HEK293 (cell line): ENCODE measurements around the gene MRTFA.
A peak's percentile ranks its signal among the peaks of the same experiment; 100 is the strongest.

Source experiments
- ZBTB17 ChIP-seq: fragments of 450-650 bp; formaldehyde crosslinking; IDR thresholded peaks from 2 replicates; pipeline ENCODE4 v1.5.1; 2016; ENCODE audit warnings: missing biosample characterization, missing genetic modification characterization
- ZNF514 ChIP-seq: fragments of 450-650 bp; formaldehyde crosslinking; IDR thresholded peaks from 2 replicates; pipeline ENCODE4 v1.5.1; 2016; ENCODE audit warnings: missing biosample characterization, missing genetic modification characterization
- ZNF596 ChIP-seq: fragments of 450-650 bp; IDR thresholded peaks from 2 replicates; pipeline ENCODE4 v1.5.0; 2018; ENCODE audit warnings: missing biosample characterization, mild to moderate bottlenecking, missing genetic modification characterization, moderate library complexity
- ZNF654 ChIP-seq: fragments of 450-650 bp; formaldehyde crosslinking; IDR thresholded peaks from 2 replicates; pipeline ENCODE4 v1.5.1; 2016; ENCODE audit warnings: low read depth, missing biosample characterization, missing genetic modification characterization
- ZNF747 ChIP-seq: fragments of 450-650 bp; formaldehyde crosslinking; IDR thresholded peaks from 2 replicates; pipeline ENCODE4 v1.5.1; 2016; ENCODE audit warnings: missing biosample characterization, missing genetic modification characterization
- TF ChIP-seq, protein P1 (sequence below): fragments of 450-650 bp; formaldehyde crosslinking; IDR thresholded peaks from 2 replicates; pipeline ENCODE4 v1.5.1; 2016; ENCODE audit warnings: missing biosample characterization, missing genetic modification characterization, borderline replicate concordance
- TF ChIP-seq, protein P2 (sequence below): fragments of 450-650 bp; formaldehyde crosslinking; IDR thresholded peaks from 2 replicates; pipeline ENCODE4 v1.5.1; 2016; ENCODE audit warnings: missing biosample characterization, missing genetic modification characterization
- TF ChIP-seq, protein P3 (sequence below): fragments of 450-650 bp; formaldehyde crosslinking; IDR thresholded peaks from 2 replicates; pipeline ENCODE4 v1.5.1; 2016; ENCODE audit warnings: missing biosample characterization, missing genetic modification characterization
- TF ChIP-seq, protein P4 (sequence below): fragments of 450-650 bp; formaldehyde crosslinking; IDR thresholded peaks from 2 replicates; pipeline ENCODE4 v1.5.1; 2016; ENCODE audit warnings: missing biosample characterization, missing genetic modification characterization, borderline replicate concordance
- TF ChIP-seq, protein P5 (sequence below): fragments of 450-650 bp; formaldehyde crosslinking; IDR thresholded peaks from 2 replicates; pipeline ENCODE4 v1.5.1; 2016; ENCODE audit warnings: missing biosample characterization, missing genetic modification characterization
- TF ChIP-seq, protein P6 (sequence below): fragments of 450-650 bp; formaldehyde crosslinking; IDR thresholded peaks from 2 replicates; pipeline ENCODE4 v1.5.1; 2017; ENCODE audit warnings: missing biosample characterization, missing genetic modification characterization

The MRTFA gene

DNA sequence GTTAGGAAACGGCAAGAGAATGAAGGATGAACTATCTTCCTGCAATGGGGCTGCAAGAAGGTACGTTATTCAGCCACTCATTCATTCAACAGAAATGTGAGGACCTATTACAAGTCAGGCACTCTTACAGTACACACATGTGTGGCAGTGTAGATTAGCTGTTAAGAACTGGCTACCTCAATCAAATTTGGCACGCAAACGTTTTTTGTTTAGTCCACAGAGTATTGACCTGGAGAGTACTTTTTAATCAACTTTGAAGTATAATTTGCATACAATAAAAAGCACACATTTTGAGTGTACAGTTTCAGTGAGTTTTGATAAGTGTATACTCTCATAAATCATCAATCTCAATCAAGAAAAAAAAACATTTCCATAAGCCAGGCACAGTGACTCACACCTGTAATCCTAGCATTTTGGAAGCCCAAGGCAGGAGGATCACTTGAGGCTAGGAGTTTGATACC lies 24.2 kb downstream of the MRTFA start (continued):
- TF ChIP-seq, protein P1, sequence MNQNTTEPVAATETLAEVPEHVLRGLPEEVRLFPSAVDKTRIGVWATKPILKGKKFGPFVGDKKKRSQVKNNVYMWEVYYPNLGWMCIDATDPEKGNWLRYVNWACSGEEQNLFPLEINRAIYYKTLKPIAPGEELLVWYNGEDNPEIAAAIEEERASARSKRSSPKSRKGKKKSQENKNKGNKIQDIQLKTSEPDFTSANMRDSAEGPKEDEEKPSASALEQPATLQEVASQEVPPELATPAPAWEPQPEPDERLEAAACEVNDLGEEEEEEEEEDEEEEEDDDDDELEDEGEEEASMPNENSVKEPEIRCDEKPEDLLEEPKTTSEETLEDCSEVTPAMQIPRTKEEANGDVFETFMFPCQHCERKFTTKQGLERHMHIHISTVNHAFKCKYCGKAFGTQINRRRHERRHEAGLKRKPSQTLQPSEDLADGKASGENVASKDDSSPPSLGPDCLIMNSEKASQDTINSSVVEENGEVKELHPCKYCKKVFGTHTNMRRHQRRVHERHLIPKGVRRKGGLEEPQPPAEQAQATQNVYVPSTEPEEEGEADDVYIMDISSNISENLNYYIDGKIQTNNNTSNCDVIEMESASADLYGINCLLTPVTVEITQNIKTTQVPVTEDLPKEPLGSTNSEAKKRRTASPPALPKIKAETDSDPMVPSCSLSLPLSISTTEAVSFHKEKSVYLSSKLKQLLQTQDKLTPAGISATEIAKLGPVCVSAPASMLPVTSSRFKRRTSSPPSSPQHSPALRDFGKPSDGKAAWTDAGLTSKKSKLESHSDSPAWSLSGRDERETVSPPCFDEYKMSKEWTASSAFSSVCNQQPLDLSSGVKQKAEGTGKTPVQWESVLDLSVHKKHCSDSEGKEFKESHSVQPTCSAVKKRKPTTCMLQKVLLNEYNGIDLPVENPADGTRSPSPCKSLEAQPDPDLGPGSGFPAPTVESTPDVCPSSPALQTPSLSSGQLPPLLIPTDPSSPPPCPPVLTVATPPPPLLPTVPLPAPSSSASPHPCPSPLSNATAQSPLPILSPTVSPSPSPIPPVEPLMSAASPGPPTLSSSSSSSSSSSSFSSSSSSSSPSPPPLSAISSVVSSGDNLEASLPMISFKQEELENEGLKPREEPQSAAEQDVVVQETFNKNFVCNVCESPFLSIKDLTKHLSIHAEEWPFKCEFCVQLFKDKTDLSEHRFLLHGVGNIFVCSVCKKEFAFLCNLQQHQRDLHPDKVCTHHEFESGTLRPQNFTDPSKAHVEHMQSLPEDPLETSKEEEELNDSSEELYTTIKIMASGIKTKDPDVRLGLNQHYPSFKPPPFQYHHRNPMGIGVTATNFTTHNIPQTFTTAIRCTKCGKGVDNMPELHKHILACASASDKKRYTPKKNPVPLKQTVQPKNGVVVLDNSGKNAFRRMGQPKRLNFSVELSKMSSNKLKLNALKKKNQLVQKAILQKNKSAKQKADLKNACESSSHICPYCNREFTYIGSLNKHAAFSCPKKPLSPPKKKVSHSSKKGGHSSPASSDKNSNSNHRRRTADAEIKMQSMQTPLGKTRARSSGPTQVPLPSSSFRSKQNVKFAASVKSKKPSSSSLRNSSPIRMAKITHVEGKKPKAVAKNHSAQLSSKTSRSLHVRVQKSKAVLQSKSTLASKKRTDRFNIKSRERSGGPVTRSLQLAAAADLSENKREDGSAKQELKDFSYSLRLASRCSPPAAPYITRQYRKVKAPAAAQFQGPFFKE (tag by site-specific recombination) = no peak
- TF ChIP-seq ZNF514 (tag by site-specific recombination) (no peak), ZBTB17 (peak; percentile 75), ZNF654 (tag by site-specific recombination) (no peak), ZNF747 (tag by site-specific recombination) (no peak), ZNF596 (tag by site-specific recombination) (no peak; the same call in 1 of the 2 replicates)
- TF ChIP-seq, protein P2, sequence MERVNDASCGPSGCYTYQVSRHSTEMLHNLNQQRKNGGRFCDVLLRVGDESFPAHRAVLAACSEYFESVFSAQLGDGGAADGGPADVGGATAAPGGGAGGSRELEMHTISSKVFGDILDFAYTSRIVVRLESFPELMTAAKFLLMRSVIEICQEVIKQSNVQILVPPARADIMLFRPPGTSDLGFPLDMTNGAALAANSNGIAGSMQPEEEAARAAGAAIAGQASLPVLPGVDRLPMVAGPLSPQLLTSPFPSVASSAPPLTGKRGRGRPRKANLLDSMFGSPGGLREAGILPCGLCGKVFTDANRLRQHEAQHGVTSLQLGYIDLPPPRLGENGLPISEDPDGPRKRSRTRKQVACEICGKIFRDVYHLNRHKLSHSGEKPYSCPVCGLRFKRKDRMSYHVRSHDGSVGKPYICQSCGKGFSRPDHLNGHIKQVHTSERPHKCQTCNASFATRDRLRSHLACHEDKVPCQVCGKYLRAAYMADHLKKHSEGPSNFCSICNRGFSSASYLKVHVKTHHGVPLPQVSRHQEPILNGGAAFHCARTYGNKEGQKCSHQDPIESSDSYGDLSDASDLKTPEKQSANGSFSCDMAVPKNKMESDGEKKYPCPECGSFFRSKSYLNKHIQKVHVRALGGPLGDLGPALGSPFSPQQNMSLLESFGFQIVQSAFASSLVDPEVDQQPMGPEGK (tag by site-specific recombination) = 0 out of 2 replicates have a peak, but pooled peaks have one; percentile 10
- TF ChIP-seq, protein P3, sequence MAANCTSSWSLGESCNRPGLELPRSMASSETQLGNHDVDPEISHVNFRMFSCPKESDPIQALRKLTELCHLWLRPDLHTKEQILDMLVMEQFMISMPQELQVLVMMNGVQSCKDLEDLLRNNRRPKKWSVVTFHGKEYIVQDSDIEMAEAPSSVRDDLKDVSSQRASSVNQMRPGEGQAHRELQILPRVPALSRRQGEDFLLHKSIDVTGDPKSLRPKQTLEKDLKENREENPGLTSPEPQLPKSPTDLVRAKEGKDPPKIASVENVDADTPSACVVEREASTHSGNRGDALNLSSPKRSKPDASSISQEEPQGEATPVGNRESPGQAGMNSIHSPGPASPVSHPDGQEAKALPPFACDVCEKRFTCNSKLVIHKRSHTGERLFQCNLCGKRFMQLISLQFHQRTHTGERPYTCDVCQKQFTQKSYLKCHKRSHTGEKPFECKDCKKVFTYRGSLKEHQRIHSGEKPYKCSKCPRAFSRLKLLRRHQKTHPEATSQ (tag by site-specific recombination) = no peak
- TF ChIP-seq, protein P4, sequence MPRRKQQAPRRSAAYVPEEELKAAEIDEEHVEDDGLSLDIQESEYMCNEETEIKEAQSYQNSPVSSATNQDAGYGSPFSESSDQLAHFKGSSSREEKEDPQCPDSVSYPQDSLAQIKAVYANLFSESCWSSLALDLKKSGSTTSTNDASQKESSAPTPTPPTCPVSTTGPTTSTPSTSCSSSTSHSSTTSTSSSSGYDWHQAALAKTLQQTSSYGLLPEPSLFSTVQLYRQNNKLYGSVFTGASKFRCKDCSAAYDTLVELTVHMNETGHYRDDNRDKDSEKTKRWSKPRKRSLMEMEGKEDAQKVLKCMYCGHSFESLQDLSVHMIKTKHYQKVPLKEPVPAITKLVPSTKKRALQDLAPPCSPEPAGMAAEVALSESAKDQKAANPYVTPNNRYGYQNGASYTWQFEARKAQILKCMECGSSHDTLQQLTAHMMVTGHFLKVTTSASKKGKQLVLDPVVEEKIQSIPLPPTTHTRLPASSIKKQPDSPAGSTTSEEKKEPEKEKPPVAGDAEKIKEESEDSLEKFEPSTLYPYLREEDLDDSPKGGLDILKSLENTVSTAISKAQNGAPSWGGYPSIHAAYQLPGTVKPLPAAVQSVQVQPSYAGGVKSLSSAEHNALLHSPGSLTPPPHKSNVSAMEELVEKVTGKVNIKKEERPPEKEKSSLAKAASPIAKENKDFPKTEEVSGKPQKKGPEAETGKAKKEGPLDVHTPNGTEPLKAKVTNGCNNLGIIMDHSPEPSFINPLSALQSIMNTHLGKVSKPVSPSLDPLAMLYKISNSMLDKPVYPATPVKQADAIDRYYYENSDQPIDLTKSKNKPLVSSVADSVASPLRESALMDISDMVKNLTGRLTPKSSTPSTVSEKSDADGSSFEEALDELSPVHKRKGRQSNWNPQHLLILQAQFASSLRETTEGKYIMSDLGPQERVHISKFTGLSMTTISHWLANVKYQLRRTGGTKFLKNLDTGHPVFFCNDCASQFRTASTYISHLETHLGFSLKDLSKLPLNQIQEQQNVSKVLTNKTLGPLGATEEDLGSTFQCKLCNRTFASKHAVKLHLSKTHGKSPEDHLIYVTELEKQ = 0 out of 2 replicates have a peak, but pooled peaks have one; percentile 51
- TF ChIP-seq, protein P5, sequence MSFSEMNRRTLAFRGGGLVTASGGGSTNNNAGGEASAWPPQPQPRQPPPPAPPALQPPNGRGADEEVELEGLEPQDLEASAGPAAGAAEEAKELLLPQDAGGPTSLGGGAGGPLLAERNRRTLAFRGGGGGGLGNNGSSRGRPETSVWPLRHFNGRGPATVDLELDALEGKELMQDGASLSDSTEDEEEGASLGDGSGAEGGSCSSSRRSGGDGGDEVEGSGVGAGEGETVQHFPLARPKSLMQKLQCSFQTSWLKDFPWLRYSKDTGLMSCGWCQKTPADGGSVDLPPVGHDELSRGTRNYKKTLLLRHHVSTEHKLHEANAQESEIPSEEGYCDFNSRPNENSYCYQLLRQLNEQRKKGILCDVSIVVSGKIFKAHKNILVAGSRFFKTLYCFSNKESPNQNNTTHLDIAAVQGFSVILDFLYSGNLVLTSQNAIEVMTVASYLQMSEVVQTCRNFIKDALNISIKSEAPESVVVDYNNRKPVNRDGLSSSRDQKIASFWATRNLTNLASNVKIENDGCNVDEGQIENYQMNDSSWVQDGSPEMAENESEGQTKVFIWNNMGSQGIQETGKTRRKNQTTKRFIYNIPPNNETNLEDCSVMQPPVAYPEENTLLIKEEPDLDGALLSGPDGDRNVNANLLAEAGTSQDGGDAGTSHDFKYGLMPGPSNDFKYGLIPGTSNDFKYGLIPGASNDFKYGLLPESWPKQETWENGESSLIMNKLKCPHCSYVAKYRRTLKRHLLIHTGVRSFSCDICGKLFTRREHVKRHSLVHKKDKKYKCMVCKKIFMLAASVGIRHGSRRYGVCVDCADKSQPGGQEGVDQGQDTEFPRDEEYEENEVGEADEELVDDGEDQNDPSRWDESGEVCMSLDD (tag by site-specific recombination) = no peak
- TF ChIP-seq, protein P6, sequence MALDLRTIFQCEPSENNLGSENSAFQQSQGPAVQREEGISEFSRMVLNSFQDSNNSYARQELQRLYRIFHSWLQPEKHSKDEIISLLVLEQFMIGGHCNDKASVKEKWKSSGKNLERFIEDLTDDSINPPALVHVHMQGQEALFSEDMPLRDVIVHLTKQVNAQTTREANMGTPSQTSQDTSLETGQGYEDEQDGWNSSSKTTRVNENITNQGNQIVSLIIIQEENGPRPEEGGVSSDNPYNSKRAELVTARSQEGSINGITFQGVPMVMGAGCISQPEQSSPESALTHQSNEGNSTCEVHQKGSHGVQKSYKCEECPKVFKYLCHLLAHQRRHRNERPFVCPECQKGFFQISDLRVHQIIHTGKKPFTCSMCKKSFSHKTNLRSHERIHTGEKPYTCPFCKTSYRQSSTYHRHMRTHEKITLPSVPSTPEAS = no peak
